Osteocyte (in vitro differentiated cells): ENCODE data around the gene NEK10. TPM values are rescaled to one million over a fixed set of nuclear protein-coding genes. Genes with fewer than 3 reads are reported as not detected.

ENCODE experiments used
- DNase-seq: peaks from one replicate; pipeline ENCODE4 v3.0.0; 2021; ENCODE audit warnings: mixed read lengths; ENCODE audit not compliant: unreplicated experiment; ENCODE audit errors: extremely low spot score
- H3K27ac Mint-ChIP-seq: one replicate; pipeline ENCODE4 v1.8.0; 2021; ENCODE audit warnings: mild to moderate bottlenecking, mixed read lengths; ENCODE audit not compliant: unreplicated experiment
- H3K27me3 Mint-ChIP-seq: one replicate; pipeline ENCODE4 v1.8.0; 2021; ENCODE audit warnings: mixed read lengths; ENCODE audit not compliant: unreplicated experiment
- H3K36me3 Mint-ChIP-seq: one replicate; pipeline ENCODE4 v1.8.0; 2021; ENCODE audit warnings: mixed read lengths; ENCODE audit not compliant: unreplicated experiment
- H3K4me1 Mint-ChIP-seq: one replicate; pipeline ENCODE4 v1.8.0; 2021; ENCODE audit warnings: mixed read lengths; ENCODE audit not compliant: unreplicated experiment
- H3K4me3 Mint-ChIP-seq: one replicate; pipeline ENCODE4 v1.8.0; 2021; ENCODE audit warnings: mild to moderate bottlenecking, moderate library complexity, mixed read lengths; ENCODE audit not compliant: unreplicated experiment
- H3K9me3 Mint-ChIP-seq: one replicate; pipeline ENCODE4 v1.8.0; 2021; ENCODE audit warnings: mixed read lengths; ENCODE audit not compliant: unreplicated experiment
- total RNA-seq: library from RNA; stranded (reverse); gene quantifications from 2 replicates; pipeline ENCODE4 v1.2.1, GENCODE V29; 2021
- TF ChIP-seq, protein P1 (sequence below): fragments of 200-600 bp; sonication (generic); IDR thresholded peaks from 2 replicates; pipeline ENCODE4 v1.5.0; 2021; ENCODE audit warnings: antibody characterized with exemption, mild to moderate bottlenecking, moderate library complexity

The NEK10 gene
- total RNA-seq, 1 donor from 2014 or later: 6.8 TPM

DNA sequence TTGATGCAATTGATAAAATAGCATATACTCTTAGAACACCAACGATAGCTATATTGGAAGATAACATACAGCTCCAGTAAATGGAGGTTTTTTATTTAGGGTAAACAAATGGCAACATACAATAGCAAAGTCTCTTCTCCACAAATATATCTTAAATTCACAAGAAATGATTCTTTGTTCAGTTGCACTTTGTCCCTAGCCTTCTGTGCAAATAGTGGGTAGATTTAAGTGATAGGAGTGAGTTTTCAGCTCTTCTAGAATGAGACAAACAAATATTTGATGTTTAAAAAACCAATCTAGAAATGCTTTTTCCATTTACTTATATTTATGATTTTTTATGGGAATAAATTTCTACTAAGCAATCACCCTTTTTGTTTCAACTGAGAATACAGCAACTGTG, 253.8 kb downstream of the NEK10 start:
- Mint-ChIP-seq H3K27me3 (no peaks in the 10 kb centered on the region), H3K36me3 (peaks cover 11% of the 10 kb centered on the region), H3K4me3 (no peak overlapping the region), H3K27ac (no peak overlapping the region), H3K4me1 (peaks cover 4% of the 10 kb centered on the region), H3K9me3 (peaks cover 4% of the 10 kb centered on the region)
- TF ChIP-seq, protein P1, sequence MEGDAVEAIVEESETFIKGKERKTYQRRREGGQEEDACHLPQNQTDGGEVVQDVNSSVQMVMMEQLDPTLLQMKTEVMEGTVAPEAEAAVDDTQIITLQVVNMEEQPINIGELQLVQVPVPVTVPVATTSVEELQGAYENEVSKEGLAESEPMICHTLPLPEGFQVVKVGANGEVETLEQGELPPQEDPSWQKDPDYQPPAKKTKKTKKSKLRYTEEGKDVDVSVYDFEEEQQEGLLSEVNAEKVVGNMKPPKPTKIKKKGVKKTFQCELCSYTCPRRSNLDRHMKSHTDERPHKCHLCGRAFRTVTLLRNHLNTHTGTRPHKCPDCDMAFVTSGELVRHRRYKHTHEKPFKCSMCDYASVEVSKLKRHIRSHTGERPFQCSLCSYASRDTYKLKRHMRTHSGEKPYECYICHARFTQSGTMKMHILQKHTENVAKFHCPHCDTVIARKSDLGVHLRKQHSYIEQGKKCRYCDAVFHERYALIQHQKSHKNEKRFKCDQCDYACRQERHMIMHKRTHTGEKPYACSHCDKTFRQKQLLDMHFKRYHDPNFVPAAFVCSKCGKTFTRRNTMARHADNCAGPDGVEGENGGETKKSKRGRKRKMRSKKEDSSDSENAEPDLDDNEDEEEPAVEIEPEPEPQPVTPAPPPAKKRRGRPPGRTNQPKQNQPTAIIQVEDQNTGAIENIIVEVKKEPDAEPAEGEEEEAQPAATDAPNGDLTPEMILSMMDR: no peak
- no peak for DNase-seq

DNA sequence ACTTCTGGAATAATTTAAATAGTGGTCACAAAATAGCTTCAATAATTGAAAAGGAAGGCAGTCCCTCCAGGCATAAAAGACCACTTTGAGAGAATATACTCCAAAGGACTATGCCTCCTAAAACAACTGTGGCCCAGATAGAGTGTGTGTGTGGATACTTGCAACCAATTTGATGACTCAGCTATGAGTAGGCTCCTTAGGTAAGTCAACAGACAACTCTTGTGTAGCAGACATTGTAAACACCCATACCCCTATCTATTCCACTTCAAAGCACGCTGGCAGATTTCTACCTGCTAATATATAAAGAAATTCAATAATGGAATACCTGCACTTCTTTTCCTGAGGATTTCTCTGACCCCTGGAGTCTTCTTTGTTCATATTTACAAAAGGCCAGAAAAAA, 254.5 kb downstream of the NEK10 start:
- Mint-ChIP-seq H3K9me3 (peaks cover 4% of the 10 kb centered on the region), H3K36me3 (peaks cover 11% of the 10 kb centered on the region), H3K27me3 (no peaks in the 10 kb centered on the region), H3K27ac (no peak overlapping the region), H3K4me3 (no peak overlapping the region), H3K4me1 (peaks cover 4% of the 10 kb centered on the region)
- TF ChIP-seq, protein P1: no peak
- no peak for DNase-seq

DNA sequence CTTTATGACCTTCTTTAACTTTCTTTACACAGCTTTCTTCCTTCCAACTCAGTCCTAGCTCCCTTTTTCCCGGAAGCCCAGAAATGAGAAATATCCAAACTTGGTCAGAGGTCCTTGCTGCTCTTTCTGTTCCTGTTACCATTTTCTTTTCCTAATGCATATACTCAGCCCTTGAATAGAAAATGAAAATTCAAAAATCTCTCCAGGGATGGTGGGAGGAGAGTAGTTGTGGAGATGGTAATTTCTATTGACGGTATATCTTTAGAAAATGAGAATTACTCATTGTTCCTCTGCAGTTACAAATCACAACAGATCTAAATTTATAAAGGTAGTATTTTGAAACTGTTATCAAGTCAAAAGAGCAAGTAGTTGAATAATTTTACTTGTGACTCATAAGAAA, 255.1 kb downstream of the NEK10 start:
- no peak for DNase-seq
- Mint-ChIP-seq H3K4me3 (no peak overlapping the region), H3K4me1 (peaks cover 4% of the 10 kb centered on the region), H3K9me3 (peaks cover 4% of the 10 kb centered on the region), H3K27me3 (no peaks in the 10 kb centered on the region), H3K27ac (no peak overlapping the region), H3K36me3 (peaks cover 11% of the 10 kb centered on the region)
- TF ChIP-seq, protein P1: no peak

DNA sequence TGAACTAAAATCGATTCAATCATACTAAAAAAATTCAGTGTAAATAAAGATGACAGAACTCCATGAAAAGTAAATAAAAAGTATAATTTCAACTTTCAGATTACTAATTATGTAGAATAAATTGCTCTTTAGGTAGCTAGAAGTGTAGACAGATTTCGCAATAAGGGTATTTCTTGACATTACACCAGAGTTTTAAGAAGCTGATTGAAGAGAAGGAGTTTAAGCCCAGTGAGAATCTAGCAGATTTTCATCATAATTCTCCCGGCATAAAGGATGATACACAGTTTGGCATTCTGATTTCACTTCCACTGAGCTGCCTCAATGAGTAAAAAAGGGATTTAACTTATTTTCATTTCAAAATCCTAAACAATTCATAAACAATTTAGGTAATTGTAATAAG, 259.2 kb downstream of the NEK10 start:
- Mint-ChIP-seq H3K27me3 (no peaks in the 10 kb centered on the region), H3K9me3 (peaks cover under 1% of the 10 kb centered on the region)

DNA sequence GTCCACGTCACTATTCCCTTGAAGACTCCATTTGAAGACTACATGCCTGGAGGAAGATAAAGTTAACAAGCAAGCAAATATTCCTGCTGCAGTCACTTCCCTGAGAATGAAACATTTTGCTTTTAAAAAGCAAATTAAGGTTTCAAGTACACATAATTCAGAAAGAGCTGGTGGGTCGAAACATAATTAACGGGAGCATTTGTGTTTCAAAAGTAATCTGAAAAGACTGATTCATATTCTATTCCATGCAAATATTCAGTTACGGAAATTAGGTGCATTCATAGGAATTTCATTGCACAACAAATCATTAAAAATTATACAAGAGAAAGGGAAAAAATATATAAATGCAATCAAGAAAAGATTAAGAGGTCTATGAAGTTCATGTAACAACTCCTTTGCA, 260.9 kb downstream of the NEK10 start:
- Mint-ChIP-seq H3K4me1 (peaks cover 16% of the 10 kb centered on the region), H3K36me3 (peaks cover 4% of the 10 kb centered on the region), H3K27me3 (no peaks in the 10 kb centered on the region), H3K4me3 (no peak overlapping the region), H3K9me3 (no peaks in the 10 kb centered on the region), H3K27ac (no peak overlapping the region)
- no peak for DNase-seq
- TF ChIP-seq, protein P1: no peak

More for the DNA sequence above, 259.2 kb downstream of the NEK10 start:
- TF ChIP-seq, protein P1: no peak
- Mint-ChIP-seq H3K4me3 (no peak overlapping the region), H3K27ac (no peak overlapping the region), H3K36me3 (peaks cover 3% of the 10 kb centered on the region), H3K4me1 (peaks cover 20% of the 10 kb centered on the region)
- DNase-seq: no peak
